ENCODE data around the gene IFT80.

IFT80 gene

DNA sequence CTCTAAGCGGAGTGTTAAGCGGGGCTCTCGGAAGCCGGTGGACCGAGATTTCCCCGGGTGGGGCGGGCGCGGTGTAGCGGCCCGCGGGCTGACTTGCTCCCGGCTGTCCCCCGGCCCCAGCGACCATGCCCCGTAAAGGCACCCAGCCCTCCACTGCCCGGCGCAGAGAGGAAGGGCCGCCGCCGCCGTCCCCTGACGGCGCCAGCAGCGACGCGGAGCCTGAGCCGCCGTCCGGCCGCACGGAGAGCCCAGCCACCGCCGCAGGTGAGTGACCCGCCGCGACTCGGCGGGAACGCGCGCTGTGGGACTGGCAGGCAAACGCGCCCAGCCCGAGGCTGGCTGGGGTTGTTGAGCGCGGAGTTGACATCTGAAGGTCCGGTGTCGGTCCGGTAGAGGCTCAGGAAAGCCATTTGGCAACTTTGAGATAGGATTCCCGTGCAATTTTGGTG lies 1.7 kb upstream of the IFT80 start:
- no peak for DNase-seq (ENCODE audit: low read depth, low spot score)

DNA sequence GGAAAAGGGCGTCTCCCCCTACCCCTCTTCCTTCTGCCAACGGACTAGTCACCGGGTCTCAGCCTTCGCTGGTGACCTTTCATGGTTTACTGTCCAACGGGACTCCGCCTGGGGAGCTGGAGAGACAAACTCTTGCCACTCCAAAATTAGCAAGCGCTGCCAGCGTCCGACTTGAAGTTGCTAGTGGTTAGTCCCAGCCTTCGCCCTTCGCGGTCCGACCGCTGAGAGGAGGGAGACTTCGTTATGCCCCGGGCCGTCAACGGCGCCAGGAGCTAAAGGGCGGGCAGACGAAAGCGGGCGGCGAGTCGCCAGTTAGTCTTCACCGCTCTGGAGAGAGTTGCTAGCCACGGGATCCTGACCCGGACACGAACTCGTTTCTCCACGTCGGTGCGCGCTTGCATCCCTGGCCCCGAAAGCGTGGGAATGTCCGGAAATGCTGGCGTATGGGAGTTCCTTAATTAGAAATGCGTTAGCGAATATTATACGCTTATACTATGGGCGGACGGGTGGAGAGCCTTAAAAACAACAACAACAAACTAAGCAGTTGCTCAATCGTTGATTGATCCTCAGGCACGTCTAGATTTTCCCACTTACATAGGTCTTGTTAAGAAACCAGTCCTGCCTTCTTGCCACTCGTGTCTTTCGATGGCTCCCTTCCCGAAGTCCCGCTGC lies 1.1 kb upstream of the IFT80 start:
- DNase-seq (ENCODE audit: low read depth, low spot score) = no peak

DNA sequence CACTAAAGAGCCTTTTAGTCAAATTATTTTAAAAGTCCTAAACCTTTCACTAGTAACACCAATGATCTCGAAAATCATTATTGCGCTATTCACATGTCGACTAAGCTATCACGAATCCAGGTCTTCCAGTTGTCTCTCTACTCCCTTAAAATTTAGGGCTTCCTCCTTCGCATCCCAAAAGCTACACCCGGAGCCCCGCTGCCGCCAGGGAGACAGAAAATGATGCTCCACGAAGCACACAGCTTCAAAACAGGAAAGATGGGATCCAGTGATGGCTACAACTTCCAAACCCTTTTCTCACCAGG lies 253 bp downstream of the IFT80 start:
- no peak for DNase-seq (ENCODE audit: low read depth, low spot score)

GRCh38 chr3:160395297-160395696 lies 3.7 kb downstream of the IFT80 start:
- DNase-seq (ENCODE audit: low read depth, low spot score) = no peak

DNA sequence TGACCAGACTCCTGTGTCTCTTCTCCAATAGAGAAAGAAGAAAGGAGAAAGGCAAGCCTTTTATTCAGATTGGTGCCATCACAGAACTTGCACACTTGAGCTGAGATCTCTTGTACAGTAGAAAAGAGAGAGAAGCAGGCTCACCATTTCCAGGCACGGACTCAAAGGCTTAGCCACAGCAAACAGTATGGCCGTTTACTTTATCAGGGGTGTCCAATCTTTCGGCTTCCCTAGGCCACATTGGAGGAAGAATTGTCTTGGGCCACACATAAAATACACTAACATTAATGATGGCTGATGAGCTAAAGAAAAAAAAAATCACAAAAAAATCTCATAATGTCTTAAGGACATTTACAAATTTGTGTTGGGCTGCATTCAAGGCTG lies 5.0 kb downstream of the IFT80 start:
- DNase-seq (ENCODE audit: low read depth, low spot score) = no peak

DNA sequence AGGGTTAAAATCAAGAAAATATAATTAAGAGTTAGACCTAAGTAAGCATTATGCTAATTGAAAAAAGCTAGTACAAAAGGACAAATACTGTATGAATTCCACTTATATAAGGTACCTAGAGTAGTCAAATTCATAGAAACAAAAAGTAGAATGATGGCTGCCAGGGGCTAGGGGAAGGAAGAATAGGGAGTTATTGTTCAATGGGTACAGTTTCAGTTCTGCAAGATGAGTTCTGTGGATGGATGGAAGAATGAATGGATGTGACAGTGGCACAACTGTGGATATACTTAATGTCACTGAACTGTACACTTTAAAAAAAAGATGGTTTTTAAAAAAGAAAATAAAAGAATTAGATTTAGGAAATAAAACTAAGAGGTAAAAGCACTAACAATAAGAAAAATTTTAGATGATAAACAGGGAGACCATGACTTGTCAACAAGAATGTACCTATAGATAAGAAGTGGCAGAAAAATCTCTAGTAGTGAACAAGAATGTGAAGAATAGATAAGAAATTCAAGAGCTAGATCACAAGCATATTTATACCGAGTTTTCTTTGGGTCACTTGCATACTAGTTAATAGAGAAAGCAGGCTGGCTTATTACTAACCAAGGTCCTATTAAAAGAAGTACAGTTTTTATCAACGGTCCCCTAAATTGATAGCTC lies 5.5 kb downstream of the IFT80 start:
- no peak for DNase-seq (ENCODE audit: low read depth, low spot score)

- DNase-seq (ENCODE audit: low read depth, low spot score) = no peak
Measured at GRCh38 chr3:160392798-160393197, 6.2 kb downstream of the IFT80 start.

DNA sequence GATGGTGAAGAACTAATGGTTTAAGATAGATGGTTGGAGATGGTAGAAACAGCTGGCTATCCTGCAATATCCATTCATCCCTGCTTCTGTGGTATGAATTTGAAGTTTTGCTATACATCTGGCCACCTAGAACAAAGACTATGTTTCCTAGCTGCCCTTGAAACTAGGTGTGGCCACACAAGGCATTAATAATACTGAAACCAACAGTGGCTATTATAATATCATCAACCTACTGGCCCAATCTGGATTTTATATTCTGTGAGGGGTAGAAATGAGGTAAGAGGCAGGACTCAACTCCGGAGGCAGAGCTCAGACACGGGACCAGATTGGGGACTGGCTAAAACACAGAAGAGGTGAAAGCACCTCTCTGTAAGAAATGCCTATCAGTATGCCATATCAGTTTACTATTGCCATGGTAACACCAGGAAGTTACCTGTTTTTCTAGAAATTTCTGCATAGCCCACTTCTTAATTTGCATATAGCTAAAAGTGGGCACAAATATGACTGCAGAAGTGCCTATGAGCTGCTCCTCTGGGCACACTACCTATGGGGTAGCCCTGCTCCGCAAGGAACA lies 8.4 kb downstream of the IFT80 start:
- DNase-seq (ENCODE audit: low read depth, low spot score) = no peak

- no peak for DNase-seq (ENCODE audit: low read depth, low spot score)
Measured at GRCh38 chr3:160384639-160385318, 14.2 kb downstream of the IFT80 start.

DNA sequence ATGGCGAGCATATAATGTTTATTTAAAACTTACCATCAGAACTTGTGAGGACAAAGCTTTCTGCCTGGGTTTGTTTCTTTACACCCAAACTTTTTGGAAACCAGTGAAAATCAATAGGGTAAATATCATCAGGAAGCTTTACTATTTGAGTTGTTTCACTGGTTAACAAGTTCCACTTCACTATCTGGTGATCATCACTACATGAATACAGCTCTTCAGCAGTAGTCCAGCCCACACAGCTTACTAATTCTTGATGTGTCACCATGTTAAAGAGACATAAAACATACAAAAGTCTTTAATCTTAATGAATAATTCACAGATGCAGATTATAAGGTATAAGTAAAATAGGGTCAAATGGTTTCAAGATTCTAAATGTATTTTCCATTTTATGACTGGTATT lies 17.6 kb downstream of the IFT80 start:
- DNase-seq (ENCODE audit: low read depth, low spot score) = no peak

DNA sequence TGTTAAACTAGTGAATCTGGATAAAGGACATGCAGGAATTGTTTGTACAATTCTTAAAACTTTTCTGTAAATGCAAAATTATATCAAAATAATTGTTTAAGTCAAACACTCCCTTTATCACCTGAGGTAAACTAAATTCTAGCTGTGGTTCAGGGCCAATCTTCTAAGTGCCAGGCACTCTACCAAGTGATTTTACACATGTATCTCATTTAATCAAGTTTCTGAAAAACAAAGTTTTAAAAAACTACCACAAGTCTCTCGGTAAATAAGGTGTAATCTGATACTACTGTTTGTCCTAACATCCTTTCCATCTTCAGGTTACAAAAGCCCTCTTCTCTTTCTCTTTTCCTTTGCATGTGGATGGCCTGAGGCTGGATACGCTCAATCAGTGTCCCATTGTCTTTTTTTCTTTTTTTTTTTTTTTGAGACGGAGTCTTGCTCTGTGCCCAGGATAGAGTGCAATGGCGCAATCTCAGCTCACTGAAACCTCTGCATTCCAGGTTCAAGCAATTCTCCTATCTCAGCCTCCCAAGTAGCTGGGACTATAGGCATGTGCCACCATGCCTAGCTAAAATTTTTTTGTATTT lies 19.3 kb downstream of the IFT80 start:
- no peak for DNase-seq (ENCODE audit: low read depth, low spot score)

- DNase-seq (ENCODE audit: low read depth, low spot score) = no peak
Measured at GRCh38 chr3:160378331-160379109, 20.5 kb downstream of the IFT80 start.

GRCh38 chr3:160376681-160377080 lies 22.3 kb downstream of the IFT80 start:
- no peak for DNase-seq (ENCODE audit: low read depth, low spot score)

GRCh38 chr3:160374925-160375324 lies 24.1 kb downstream of the IFT80 start:
- no peak for DNase-seq (ENCODE audit: low read depth, low spot score)

GRCh38 chr3:160374472-160374871 lies 24.6 kb downstream of the IFT80 start:
- no peak for DNase-seq (ENCODE audit: low read depth, low spot score)

DNA sequence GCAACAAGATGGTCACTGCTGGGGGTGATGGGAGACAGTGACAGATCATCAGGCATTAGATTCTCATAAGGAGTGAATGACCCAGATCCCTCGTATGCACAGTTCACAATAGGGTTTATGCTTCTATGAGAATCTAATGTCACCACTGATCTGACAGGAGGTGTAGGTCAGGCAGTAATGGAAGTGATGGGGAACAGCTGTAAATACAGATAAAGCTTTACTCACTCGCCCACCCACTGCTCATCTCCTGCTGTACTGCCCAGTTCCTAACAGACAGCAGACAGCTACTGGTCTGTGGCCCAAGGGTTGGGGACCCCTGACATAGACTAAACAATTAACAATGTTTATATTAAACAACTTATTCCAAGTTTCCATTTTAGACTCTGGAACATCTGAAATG lies 25.4 kb downstream of the IFT80 start:
- DNase-seq (ENCODE audit: low read depth, low spot score) = no peak

GRCh38 chr3:160372780-160373179 lies 26.2 kb downstream of the IFT80 start:
- no peak for DNase-seq (ENCODE audit: low read depth, low spot score)

DNA sequence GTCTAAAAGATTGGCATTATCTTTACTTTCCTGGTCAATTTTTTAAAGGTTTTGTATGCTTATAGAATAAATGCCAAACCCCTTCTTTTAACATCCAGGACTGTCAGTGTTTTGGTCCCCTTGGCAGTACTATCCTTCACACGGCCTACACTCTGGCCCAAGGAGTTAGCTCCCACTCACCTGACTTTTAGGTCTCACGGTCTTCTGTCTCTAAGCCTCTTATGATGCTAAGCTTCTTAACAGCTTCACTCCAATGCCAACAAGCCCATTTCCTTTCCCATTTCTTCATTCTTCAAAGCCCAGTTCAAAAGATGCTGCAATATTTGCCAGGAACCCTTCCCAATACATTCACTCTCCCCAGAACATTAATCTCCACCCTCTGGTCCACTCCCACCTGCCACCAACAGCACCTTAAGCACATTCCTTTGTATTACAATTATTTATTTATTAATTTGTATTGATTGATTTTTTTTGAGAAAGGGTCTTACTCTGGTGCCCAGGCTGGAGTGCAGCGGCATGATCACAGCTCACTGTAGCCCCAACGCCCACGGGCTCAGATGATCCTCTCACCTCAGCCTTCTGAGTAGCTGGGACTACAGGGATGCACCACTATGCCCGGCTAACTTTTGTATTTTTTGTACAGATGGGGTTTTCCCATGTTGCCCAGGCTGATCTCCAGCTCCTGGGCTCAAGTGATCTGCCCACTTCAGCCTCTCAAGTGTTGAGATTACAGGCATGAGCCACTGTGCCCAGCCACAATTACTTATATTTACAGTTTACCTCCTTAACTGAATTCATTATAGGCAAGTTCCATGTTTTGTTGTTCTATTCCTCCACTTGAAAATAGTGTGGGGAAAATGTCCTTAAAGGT lies 27.8 kb downstream of the IFT80 start:
- no peak for DNase-seq (ENCODE audit: low read depth, low spot score)

- DNase-seq (ENCODE audit: low read depth, low spot score) = no peak
Measured at GRCh38 chr3:160369784-160370183, 29.2 kb downstream of the IFT80 start.

- DNase-seq (ENCODE audit: low read depth, low spot score) = no peak
Measured at GRCh38 chr3:160368804-160369203, 30.2 kb downstream of the IFT80 start.
